ENCODE results near the gene SDHAF4. TPM values are rescaled to one million over a fixed set of nuclear protein-coding genes. Genes with fewer than 3 reads are reported as not detected.

Gene SDHAF4
- total and polyA plus RNA-seq, 2 of the 13 experiments (the other 11 are each of a cell fraction or from before 2014, with no cell fraction given), result 7.5 to 10.8 TPM

GRCh38 chr6:70566751-70567382 lies at the start of gene SDHAF4 (continued):
- peak; percentile 27; the same call in 1 of the 2 replicates for TF ChIP-seq ETV5 (CRISPR knock-in tag; IDR thresholded peaks at IDR 0.05; ENCODE audit: borderline replicate concordance)
- TF ChIP-seq RBM22 (optimal IDR thresholded peaks at IDR 0.05; ENCODE audit: low read length), result peak; percentile 30
- peak; percentile 84; the same call in 1 of the 2 replicates for TF ChIP-seq ZNF772 (CRISPR knock-in tag; IDR thresholded peaks at IDR 0.05)
- TF ChIP-seq PITX1 (CRISPR knock-in tag; IDR thresholded peaks at IDR 0.05), result peak; percentile 82
- peak; percentile 68; the same call in 1 of the 2 replicates for TF ChIP-seq ZNF616 (CRISPR knock-in tag; IDR thresholded peaks at IDR 0.05; ENCODE audit: low read depth)
- peak; percentile 74 for TF ChIP-seq NR2C2 (CRISPR knock-in tag; IDR thresholded peaks at IDR 0.05; ENCODE audit: borderline replicate concordance)
- TF ChIP-seq RCOR2 (CRISPR knock-in tag; IDR thresholded peaks at IDR 0.05), result no peak
- no peak for TF ChIP-seq SIN3B (IDR thresholded peaks at IDR 0.05; ENCODE audit: low read length)
- no peak for TF ChIP-seq MBNL3 (CRISPR knock-in tag; conservative IDR thresholded peaks at IDR 0.05)
- peak; percentile 68; the same call in 1 of the 2 replicates for TF ChIP-seq ZNF576 (CRISPR knock-in tag; IDR thresholded peaks at IDR 0.05)
- peak; percentile 28; the same call in 1 of the 2 replicates for TF ChIP-seq CTCF (CRISPR knock-in tag; IDR thresholded peaks at IDR 0.05)
- peak; percentile 72 for TF ChIP-seq ZNF510 (CRISPR knock-in tag; IDR thresholded peaks at IDR 0.05; ENCODE audit: low read depth)
- no peak for TF ChIP-seq GATAD1 (CRISPR knock-in tag; IDR thresholded peaks at IDR 0.05)
- peak; percentile 88 for TF ChIP-seq TIGD3 (CRISPR knock-in tag; IDR thresholded peaks at IDR 0.05; ENCODE audit: borderline replicate concordance)
- no peak for TF ChIP-seq GRHL1 (CRISPR knock-in tag; conservative IDR thresholded peaks at IDR 0.05)
- TF ChIP-seq BCLAF1 (IDR thresholded peaks at IDR 0.05), result no peak
- TF ChIP-seq ZNF770 (CRISPR knock-in tag; IDR thresholded peaks at IDR 0.05), result no peak

Measured in HepG2 (cell line).